ENCODE measurements around the gene FUT3.
"Not testable (repeated sequence)": the region's sequence is repeated elsewhere in the genome, so short reads cannot be mapped to it uniquely, and the experiment has no call there.

The FUT3 gene

DNA sequence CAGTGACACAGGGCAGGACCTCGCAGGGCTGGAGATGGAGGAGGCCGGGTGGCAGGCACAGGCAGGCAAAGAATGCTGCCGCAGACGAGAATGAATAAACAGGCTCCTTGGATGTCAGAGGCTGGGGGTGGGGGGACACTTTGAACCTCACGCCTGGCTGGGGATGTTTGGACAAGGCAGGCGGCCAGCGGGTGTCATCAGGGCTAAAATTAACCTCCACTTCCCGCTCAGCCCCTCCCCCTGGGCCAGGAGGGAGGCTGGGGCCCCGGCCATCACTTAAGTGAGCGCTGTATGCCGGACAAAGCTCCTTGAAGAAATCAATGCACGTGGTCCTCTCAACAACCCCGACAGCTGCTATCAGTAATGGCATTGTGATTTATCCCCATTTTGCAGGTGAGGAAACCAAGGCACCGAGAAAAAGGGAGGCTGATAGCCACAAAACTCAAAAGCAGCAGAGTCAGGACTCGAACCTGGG, 29.4 kb upstream of the FUT3 start:
- H3K4me3 ChIP-seq (ENCODE audit: control insufficient read depth, low read depth, low read length): no peak overlapping the region
- peak; percentile 57 for DNase-seq (ENCODE audit: low read depth)
- TF ChIP-seq, protein P1, sequence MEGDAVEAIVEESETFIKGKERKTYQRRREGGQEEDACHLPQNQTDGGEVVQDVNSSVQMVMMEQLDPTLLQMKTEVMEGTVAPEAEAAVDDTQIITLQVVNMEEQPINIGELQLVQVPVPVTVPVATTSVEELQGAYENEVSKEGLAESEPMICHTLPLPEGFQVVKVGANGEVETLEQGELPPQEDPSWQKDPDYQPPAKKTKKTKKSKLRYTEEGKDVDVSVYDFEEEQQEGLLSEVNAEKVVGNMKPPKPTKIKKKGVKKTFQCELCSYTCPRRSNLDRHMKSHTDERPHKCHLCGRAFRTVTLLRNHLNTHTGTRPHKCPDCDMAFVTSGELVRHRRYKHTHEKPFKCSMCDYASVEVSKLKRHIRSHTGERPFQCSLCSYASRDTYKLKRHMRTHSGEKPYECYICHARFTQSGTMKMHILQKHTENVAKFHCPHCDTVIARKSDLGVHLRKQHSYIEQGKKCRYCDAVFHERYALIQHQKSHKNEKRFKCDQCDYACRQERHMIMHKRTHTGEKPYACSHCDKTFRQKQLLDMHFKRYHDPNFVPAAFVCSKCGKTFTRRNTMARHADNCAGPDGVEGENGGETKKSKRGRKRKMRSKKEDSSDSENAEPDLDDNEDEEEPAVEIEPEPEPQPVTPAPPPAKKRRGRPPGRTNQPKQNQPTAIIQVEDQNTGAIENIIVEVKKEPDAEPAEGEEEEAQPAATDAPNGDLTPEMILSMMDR (conservative IDR thresholded peaks at IDR 0.05; ENCODE audit: control insufficient read depth, insufficient read depth, low read depth, low read length): no peak

DNA sequence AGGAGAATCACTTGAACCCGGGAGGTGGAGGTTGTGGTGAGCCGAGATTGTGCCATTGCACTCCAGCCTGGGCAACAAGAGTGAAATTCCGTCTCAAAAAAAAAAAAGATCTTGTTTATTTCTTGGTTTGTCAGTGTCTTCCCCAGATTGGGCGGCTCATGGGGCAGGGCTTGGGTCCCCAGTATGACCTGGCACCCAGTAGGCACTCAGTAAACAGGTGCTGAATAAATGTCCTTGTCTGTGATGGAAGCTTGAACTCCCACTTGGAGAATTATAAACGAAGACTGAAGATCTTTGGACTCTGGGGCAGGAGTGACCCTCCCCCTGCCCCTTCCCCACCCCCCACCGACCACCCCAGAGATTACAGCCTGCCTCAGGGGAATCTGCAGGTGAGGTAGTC, 28.9 kb upstream of the FUT3 start:
- H3K4me3 ChIP-seq (ENCODE audit: control insufficient read depth, low read depth, low read length): no peak overlapping the region
- DNase-seq (ENCODE audit: low read depth): no peak
- TF ChIP-seq, protein P1 (conservative IDR thresholded peaks at IDR 0.05; ENCODE audit: control insufficient read depth, insufficient read depth, low read depth, low read length): no peak

GRCh38 chr19:5877882-5878281, 26.6 kb upstream of the FUT3 start:
- DNase-seq (ENCODE audit: low read depth): no peak
- TF ChIP-seq, protein P1 (conservative IDR thresholded peaks at IDR 0.05; ENCODE audit: control insufficient read depth, insufficient read depth, low read depth, low read length): no peak
- H3K4me3 ChIP-seq (ENCODE audit: control insufficient read depth, low read depth, low read length): no peak overlapping the region

DNA sequence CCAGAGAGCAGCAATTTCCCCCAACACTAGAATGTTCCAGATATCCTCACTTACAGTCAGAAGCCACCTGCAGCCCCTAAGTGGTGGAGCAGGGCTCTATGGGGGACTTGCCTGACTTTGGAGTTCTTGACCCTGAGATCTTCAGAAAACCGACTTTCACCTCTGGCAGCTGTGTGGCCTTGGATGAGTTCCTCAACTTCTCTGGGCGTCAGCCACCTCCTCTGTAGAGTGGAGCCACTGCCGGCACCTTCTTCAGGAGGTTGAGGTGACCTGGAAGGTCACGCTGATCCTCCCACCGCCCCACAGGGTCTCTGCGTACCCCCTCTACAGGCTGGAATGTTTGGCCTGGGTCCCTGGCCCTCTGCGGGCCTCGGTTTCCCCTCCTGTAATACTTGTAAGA, 26.2 kb upstream of the FUT3 start:
- TF ChIP-seq, protein P1 (conservative IDR thresholded peaks at IDR 0.05; ENCODE audit: control insufficient read depth, insufficient read depth, low read depth, low read length): no peak
- no peak for DNase-seq (ENCODE audit: low read depth)
- no peak overlapping the region for H3K4me3 ChIP-seq (ENCODE audit: control insufficient read depth, low read depth, low read length)

DNA sequence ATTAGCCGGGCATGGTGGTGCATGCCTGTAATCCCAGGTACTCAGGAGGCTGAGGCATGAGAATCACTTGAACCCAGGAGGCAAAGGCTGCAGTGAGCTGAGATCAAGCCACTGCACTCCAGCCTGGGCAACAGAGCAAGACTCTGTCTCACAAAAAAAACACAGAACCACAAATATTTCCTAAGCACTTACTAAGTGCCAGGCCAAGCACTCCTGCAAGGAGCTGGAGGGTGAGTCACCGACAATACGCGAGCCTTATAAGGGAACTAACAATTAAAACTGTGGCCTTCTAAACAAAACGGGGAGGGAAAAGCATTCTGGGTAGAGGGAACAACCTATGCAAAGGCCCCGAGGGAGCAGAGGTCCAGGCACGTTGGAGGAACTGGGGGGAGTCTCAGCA, 23.2 kb upstream of the FUT3 start:
- DNase-seq (ENCODE audit: low read depth): peak; percentile 70
- H3K4me3 ChIP-seq (ENCODE audit: control insufficient read depth, low read depth, low read length): not testable (repeated sequence)

GRCh38 chr19:5873617-5874199, 22.5 kb upstream of the FUT3 start:
- TF ChIP-seq, protein P1 (conservative IDR thresholded peaks at IDR 0.05; ENCODE audit: control insufficient read depth, insufficient read depth, low read depth, low read length): no peak
- DNase-seq (ENCODE audit: low read depth): no peak
- H3K4me3 ChIP-seq (ENCODE audit: control insufficient read depth, low read depth, low read length): no peak overlapping the region

- no peak for DNase-seq (ENCODE audit: low read depth)
- TF ChIP-seq, protein P1 (conservative IDR thresholded peaks at IDR 0.05; ENCODE audit: control insufficient read depth, insufficient read depth, low read depth, low read length): no peak
- H3K4me3 ChIP-seq (ENCODE audit: control insufficient read depth, low read depth, low read length): no peak overlapping the region
Observed at GRCh38 chr19:5870986-5871394, 19.7 kb upstream of the FUT3 start.
